Stimulated activated CD8-positive, alpha-beta memory T cell treated with anti-CD3 and anti-CD28 coated beads, Interleukin-15, amount 100 ng/mL, for 48 hours (primary cell): ENCODE data around the gene CROCC2.

Experiments used
- DNase-seq, 2 donors: peaks; one replicate each; pipeline ENCODE4 v3.0.0-alpha.2; 2020; ENCODE audit warnings: low read depth in 2 of 2

CROCC2 gene

DNA sequence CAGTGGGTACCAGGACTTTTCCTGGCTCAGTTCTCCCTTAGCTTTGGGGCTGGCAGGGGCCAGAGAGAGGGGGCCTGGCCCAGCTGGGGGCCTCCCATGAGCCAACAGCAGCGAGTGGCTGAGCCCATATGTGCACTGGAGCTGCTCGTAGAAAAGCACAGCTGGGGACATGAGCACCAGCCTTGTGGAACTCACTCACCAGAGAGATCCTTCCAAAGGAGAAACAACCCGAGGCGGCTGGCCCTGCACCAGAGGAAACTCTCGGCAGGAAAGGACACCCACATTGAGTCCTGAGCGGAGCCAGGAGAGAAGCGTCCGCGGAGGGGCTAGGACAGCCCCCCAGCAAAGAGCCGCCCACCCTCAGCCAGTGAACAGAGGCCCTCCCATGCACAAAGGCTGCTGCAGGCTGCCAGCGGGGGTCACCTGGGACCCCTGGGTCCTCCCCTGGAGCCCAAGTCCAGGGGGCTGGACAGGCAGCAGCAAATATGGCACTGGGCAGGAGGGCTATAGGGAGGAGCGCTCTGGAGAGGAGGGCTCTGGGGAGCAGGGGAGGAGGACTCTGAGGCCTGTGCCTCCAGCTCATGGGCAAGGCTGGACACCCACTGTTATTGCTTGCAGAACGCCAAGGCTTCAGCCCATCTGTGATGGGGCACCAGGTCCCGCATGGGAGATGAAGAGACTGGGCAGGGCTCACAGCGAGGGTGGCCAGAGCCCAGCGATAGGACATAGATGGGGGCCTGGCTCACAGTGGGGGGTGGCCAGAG, 50.2 kb downstream of the CROCC2 start:
- DNase-seq: no peak

DNA sequence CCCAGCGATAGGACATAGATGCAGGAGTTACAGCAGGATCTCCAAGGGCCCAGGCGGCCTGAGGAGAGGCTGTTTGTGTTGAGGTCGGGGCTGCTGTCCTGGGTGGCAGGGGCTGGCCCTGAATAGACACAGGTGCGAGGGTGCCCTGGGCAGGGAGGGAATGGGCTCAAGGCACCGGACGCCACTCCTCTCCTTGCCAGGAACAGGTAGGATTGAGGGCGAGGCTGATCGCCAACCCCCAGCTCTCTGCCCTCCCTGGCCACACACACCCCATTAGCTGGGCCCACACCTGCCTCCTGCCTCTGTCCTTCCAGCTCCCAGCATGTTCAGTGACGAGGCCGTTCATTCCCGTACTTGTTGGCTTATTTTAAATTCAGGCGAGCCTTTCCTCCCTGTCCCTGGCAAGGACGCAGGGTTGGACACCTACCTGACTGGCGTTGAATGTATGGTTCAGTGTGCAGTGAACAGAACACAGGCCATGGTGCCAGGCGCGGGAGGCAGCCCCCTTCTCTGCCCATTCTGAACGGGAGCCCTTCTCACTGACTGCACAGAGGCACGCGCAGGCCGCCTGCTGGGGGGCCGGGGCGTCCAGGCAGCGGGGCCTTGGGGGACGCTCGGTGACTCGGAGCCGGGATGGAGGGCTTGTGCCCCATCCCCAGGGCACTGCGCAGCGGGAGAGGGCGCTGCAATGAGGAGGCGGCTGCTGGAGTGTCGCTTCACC, 51.0 kb downstream of the CROCC2 start:
- DNase-seq: no peak

DNA sequence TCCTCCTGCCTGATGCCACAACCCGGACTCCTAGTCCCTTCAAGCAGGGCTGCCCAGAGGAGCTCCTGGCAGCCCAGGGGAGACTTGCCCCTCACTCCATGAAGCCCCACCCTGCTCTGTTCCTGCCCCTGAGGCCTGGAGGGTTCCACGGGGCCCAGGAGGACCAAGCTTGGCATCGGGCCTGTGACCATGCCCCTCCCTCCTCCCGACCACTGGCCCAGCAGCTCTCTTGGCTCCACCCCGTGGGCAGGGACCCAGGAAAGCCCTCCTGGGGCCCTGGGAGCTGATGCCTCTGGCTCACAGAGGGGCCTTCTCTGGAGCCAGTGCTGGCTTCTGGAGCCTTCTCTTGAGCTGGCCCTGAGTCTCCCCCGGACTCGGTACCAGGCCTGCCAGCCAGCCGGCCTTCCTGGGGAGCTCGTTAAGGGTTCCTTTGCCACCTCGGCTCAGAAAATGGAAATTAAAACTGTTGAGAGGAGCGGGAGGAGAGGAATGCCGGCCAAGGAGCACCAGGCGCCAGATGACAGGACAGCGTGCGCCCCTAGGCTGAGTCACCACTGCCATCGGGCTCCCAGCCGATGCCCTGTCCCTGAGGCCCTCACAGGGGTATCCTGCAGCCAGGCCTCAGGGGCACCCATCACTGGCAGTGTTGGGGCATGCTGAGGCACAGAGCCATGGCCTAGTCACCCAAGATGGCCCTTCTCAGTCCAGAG, 51.7 kb downstream of the CROCC2 start:
- DNase-seq: no peak

DNA sequence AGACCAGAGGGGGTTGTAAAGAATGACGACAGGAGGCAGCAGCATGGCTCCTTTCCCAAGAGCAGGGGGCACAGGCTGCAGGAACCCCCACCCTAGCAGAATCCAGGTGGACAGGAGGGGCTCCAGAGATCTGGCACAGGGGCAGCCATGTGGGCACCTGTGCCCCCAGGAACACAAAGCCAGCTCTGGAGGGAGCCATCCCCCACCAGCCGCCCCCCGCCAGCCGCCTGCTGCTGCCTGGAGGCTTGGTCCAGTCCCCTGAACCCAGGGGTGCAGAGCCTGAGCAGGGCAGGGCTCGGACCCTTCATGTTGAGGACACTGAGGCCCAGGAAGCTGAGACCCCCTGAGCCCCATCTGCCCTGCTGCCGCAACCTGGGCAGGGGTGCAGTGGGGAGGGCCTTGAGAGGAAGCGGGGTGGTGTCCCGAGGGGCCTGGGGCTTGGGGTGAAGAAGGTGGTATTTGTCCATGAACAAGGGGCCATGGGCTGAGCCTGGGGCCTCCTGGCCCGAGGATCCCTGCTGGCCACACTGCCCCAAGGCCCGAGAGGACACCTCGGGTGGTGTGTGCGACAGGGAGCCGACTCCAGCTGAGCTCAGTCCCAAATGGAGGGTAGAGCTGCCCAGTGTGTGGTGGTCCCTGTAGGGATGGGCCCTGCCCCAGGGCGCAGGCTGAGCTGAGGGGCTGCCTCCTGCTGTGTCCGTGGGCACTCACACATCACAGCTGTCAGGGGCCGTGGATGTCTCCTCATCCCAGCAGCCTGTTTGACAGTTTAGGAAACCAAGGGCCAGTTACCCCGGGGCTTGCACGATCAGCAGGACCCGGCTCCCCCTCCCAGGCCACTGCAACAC, 52.5 kb downstream of the CROCC2 start:
- no peak for DNase-seq

DNA sequence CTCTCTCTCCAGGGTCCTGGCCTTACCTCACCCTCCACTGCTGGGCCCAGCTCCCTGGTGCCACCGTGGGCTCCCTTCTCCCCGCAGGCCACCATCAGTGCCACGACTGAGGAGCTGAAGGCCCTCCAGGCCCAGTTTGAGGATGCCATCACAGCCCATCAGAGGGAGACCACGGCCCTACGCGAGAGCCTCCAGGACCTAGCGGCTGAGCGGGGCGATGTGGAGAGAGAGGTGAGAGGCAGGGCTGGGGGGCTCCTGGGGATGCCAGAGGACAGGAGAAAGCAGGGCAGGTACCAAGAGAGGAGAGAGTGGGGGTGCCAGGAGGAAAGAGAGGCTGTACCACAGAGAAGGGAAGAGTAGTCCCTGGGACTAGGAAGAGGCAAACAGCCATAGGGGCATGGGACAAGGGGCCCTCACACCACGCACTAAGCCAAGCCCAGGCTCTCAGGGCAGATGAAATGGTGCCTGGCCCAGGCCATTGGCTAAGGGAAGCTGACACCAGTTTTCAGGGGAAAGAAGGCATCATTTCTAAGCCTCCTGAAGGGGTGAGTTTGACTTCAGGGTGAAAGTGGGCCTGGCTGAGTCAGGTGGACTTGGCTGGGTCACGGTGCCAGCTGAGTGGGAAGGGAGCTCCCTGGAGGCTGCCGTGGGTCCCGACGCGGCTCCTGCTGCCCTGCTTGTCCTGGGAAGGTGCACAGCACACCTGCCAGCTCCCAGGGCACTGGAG, 53.2 kb downstream of the CROCC2 start:
- no peak for DNase-seq

DNA sequence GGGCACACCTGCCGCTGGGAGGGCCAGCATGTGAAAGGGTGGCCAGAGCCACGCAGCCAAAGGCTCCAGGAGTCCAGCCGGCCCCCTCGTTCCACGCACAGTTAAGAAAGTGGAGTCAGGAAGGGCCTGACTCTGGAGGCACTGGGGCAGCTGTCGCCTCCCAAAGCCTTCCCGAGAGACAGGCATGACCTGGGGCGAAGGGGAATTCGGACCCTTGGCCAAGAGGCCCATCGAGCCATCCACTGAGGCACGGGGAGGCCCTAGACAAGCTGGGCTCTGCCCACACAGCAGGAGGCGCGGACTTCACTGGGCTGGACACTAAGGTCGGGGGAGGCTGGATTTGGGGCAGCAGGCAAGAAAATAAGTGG, 53.8 kb downstream of the CROCC2 start:
- DNase-seq: no peak

DNA sequence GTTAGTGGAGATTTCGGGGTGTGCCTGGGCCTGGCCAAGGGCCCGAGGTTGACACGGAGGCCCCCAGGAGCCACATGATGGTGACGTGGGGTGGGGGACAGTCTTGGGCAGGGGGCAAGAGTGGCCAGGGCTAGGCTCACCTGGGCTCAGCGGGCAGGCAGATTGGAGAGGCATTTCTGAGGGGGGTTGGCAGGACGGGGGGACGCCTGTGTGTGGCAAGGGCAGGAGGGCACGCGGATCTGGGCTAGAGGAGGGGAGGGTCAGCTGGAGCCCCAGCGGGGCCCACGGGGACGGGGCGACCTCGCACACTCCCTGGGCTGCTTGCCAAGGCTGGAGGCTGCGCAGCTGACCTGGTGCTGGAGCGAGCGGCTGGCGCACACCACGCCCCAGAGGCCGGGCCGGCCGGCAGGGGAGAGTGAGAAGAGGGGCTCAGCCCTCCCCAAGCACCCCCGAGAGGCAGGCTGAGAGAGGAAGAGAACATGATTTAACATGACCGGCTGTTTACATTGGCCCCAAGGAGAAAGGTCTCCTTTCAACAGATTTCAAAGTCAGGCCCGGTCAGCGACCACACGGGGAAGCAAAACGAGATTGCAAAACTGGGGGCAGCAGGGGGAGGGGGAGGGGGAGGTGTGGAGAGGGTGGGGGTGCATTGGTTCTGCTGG, 54.3 kb downstream of the CROCC2 start:
- no peak for DNase-seq

DNA sequence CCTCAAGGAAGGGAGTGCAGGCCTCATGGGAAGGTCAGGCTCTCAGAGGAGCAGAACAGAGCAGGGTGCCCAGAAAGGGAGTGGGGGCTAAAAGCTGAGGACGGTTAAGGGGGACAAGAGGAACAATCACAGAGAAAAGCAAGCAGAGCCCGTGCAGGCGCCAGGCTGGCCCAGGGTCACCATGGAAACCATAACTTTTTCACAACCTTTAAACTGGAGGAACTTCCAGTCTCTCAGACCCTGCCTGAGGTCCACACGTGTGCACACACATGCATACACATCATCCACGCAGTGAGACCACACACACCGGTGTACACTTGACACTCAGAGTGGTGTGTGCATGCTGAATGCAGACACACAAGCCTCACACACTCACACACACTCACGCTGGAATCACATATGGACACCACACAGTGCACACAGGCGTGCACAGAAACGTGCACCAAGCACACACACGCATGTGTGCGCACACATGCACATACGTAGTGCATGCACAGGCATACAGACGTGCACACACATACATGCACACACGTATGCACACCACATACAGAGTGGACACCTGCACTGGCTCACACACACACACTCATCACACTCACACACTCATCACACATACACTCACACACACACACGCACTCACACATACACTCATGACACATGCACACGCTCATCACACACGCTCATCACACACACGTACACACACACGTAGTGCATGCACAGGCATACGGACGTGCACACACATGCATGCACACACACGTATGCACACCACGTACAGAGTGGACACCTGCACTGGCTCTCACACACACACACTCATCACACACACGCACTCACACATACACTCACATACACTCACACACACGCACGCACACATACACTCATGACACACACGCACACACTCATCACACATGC, 55.1 kb downstream of the CROCC2 start:
- DNase-seq: no peak

DNA sequence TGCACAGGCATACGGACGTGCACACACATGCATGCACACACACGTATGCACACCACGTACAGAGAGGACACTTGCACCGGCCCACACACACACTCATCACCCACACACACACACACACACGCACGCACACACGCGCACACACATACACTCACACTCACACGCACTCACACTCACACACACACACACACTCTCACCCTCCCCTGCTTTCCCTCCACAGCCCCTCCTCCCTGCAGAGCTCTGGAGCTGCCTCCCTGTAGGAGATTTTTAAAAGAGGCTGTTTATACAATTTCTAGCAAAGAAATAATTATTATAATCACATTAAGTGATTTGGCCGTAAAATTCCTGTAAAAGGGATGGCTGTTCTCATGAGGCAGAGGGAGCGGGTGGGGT, 55.8 kb downstream of the CROCC2 start:
- no peak for DNase-seq

DNA sequence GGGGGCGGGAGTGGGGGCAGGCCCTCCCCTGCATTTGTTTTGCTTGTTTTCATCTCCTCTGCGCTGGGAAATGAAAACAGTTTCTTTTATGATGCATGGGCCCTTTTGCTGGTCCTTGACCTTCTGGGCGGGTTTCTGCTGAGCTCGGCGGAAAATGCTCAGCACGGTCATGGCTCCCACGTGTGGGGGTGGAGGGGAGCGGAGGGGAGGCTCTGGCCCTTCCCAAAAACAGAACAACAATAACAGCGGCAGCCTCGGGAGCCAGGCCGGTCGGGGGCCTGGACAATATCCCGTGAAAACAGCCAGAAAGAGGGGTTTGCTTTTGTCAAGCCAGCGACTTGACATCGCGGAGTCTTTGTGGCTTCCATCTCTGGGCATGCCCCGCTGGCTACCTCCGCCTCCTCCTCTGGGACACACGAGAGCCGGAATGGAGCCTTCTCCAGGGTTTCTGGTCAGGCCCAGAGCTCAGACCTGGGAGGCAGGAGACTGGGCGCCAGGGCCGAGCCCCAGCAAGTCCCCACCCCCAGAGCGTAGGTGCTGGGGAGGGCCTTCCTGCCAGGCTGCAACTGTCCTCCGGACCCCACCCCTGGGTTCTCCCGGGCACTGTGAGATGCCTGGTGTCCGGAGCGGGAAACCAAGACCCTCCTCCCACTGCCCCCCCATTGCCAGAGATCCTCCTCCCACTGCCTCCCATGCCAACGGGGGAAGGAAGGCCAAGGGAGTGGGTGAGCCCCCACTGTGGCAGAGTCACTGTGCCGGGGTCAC, 56.3 kb downstream of the CROCC2 start:
- no peak for DNase-seq

DNA sequence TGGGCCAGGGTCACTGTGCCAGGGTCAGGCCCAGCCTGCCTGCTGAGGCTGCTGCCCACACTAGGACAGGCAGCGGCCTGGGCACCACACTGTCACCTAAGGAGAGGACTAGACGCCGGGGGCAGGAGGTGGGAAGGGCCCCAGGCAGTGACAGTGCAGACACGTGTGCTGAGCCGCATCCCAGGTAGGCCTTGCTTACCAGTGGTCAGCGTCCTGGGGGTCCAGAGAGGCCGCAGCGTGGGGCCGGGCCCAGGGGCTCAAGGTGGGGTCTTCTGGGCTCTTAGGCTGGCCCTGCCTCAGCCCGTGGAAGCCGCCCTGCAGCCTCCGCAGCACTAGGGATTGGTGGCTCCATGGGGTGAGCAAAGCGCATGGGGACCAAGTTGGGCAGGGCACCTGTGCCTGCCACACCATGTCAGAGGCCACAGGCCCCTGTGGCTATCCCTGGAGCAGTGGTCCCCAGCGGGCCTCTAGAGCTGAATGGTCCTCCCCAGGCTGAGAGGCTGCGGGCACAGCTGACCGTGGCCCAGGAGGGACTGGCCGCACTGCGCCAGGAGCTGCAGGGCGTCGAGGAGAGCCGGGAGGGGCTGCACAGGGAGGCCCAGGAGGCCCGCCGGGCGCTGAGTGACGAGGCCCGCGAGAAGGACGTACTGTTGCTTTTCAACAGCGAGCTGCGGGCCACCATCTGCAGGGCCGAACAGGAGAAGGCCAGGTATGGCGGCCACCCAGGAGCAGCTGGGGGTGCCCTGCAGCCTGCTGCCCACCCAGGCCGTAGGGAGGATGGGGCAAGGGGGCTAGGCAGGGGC, 57.1 kb downstream of the CROCC2 start:
- no peak for DNase-seq

DNA sequence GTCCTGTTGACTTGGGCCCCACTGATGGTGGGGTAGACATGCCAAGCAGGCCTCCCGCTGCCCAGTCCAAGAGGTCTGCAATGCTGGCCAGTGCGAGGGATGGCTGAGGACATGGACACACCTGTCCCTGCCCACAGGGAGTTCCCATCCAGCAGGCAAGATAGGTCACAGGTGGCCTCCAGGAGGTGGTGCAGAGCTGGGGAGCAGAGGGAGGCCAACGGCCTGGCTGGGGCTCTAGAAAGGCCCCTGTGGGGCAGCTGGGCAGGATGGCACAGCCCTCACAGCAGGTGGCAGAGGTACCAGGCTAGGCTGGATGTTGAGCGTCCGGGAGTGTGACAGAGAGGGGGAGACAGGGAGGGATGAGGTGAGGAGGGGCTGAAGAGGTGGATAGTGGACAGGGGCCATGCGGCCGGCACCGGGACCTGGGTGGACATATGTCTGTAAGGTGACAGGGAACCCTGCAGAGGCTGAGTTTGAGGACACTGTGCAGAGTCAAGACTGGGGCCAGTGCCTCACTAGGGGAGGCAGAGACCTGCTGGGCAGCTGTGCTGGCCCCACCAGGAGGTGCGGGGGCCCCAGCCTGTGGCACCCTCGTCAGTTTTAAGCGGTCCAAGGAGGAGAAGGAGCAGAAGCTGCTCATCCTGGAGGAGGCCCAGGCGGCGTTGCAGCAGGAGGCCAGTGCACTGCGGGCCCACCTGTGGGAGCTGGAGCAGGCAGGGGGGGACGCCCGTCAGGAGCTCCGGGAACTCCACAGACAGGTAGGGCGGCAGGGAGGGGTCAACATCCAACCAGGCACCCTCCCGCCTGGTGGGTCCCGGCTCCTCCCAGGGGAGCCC, 58.0 kb downstream of the CROCC2 start:
- DNase-seq: no peak

DNA sequence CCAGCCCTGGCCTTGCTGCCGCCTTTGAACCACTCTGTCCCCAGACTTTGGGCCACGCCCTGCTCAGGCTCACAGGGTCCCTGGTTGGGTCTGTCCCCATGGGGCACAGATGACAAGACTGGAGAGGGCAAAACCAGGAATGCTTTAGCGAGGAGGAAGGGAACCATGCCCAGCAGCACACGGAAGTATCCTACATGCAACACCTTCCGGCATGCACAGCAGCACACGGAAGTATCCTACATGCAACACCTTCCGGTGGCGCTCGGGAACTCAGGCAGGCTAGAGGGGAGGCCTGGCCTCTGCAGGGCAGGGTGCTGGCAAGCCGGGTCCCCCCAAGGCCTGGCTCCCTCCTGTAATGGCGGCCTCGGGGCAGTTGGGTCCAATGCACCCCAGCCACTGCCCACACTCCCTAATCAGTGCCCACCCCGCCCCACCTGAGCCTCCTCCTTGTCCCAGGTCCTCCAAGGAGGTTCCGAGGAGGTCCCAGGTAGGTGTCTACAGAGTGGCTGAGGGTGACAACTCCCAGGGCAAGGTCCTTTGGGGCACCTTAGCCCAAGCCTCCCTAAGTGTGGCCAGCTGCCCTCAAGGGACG, 58.7 kb downstream of the CROCC2 start:
- no peak for DNase-seq

DNA sequence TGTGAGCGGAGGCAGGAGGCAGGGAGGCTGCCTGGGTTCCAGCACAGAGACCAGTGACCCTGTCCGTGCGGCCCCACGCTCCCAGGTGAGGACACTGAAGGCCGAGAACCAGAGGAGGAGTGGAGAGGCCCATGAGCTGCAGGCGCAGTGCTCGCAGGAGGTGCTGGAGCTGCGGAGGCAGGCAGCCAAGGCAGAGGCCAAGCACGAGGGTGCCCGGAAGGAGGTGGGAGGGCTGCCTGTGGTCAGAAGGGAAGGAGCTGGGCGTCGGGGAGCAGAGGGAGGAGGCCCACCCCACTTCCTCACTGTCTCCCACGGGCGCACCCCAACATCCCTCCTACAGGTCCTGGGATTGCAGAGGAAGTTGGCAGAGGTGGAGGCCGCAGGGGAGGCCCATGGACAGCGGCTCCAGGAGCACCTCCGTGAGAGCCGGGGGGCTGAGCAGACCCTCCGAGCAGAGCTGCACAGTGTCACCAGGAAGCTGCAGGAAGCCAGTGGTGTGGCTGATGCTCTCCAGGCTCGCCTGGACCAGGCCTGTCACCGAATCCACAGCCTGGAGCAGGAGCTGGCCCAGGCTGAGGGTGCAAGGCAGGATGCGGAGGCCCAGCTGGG, 59.3 kb downstream of the CROCC2 start:
- DNase-seq: no peak

DNA sequence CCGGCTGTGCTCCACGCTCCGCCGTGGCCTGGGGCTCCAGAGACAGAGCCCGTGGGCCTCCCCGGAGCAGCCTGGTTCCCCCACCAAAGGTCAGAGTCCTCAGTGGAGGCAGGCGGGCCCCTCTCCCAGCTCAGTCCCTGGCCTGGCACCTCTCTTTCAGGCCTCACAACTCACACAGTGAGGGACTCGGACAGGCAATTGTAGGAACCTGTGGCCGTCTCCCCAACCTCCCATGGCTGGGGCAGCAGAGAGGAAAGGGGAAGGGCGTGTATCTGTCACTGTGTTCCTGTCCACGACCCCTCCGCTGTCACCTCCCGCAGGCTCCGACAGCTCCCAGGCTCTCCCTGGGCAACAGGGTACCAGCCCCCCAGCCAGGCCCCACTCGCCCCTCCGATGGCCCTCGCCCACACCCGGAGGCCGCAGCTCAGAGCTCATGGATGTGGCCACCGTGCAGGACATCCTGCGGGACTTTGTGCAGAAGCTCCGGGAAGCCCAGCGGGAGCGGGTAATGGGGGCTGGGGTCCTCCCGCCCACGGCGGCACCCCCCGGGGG, 59.8 kb downstream of the CROCC2 start:
- DNase-seq: no peak

DNA sequence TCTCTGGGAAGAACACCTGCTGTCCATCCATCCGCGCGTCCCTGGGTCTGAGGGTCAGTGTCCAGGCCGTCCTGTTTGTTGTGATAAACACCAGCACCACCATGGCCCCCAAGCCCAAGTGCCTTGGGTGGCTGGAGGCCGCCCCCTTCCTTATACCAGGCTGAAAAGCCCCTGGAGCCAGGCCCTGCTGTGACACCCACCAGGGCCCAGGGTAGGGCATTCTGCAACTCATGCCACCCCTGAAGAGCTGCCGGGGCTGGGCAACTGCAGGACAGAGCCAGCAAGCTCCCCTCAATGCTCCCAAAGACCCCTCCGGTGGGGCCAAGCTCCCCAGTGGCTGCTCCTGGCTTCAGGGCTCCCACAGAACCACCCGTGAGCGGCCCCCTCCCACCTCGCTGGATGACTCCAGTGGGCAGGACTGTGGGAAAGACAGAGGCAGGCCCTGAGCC, 60.3 kb downstream of the CROCC2 start:
- no peak for DNase-seq
